RWPE2 (cell line): ENCODE results near the gene ZNF436.

Experiments used
- ATAC-seq: fragments of 200-7000 bp; cut with Tn5 transposase; 3 replicates; pipeline ENCODE4 v1.9.1; 2021; ENCODE audit warnings: low read depth
- DNase-seq: peaks from one replicate; pipeline ENCODE4 v3.0.0-alpha.2; 2020; ENCODE audit warnings: low spot score
- H3K27ac ChIP-seq: fragments of 450-650 bp; 2 replicates; pipeline ENCODE4 v1.5.1; 2017; ENCODE audit warnings: mild to moderate bottlenecking; ENCODE audit not compliant: poor library complexity, severe bottlenecking
- H3K27me3 ChIP-seq: fragments of 250-450 bp; sonication (Bioruptor Pico); 2 replicates; pipeline ENCODE4 v1.5.1; 2021; ENCODE audit warnings: mild to moderate bottlenecking, moderate library complexity; ENCODE audit not compliant: insufficient read depth, poor library complexity, severe bottlenecking
- H3K36me3 ChIP-seq: fragments of 250-450 bp; sonication (Bioruptor Pico); 2 replicates; pipeline ENCODE4 v1.5.1; 2020; ENCODE audit warnings: low read depth, mild to moderate bottlenecking, moderate library complexity
- H3K4me1 ChIP-seq: fragments of 250-450 bp; sonication (Bioruptor Pico); 2 replicates; pipeline ENCODE4 v1.5.1; 2021; ENCODE audit warnings: mild to moderate bottlenecking, moderate library complexity; ENCODE audit not compliant: insufficient read depth, poor library complexity, severe bottlenecking
- H3K4me3 ChIP-seq: fragments of 250-450 bp; sonication (Bioruptor Pico); 2 replicates; pipeline ENCODE4 v1.5.1; 2021; ENCODE audit warnings: mild to moderate bottlenecking, moderate library complexity; ENCODE audit not compliant: severe bottlenecking
- H3K9me3 ChIP-seq: fragments of 250-450 bp; sonication (Bioruptor Pico); 2 replicates; pipeline ENCODE4 v1.5.1; 2021; ENCODE audit warnings: mild to moderate bottlenecking, moderate library complexity; ENCODE audit not compliant: severe bottlenecking
- CTCF ChIP-seq: fragments of 450-650 bp; IDR thresholded peaks from one replicate; pipeline ENCODE4 v1.5.1; 2017; ENCODE audit warnings: mild to moderate bottlenecking, moderate library complexity; ENCODE audit not compliant: poor library complexity, severe bottlenecking

Gene ZNF436

DNA sequence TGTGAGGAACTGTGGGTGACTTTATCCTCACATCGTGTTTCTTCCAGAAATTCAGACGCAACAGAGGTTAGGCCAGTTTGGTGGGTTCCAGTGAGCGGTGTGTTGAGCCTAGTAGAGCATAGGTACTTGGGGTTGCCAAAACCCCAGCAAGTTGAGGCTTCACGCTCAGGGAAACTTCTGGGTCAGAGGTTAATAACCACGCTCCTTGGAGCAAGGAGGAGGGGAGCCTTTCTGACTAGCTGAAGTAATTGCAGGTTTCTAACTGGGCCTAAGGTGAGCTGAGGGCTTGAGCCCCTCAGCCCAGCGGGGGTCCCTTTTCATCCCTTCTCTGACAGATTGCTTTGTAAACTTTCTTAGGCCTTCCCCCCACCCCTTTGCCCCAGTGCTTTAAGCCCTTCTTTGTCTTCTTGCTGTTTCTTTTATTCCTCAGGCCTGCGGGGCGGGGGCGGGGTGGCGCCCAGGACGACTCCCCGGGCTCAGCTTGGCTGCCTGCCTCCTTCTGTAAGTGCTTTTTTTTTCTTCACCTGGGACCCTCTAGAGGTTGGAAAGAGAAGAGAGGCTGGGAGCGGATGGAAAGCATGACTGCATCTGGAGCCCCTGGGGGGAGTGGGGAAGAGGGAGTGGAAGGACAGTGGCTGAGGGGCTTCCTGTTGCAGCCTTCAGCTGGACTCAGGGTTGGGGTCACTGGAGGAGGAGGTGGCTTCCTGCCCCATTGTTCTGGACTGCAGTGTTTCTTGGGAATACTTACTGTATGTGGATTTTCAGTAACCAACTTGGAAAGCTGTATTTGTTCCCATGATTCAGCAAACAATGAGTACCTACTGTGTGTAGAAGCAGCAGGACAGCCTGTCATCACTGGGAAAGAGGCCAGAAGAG, 1.3 kb upstream of the ZNF436 start:
- peaks cover 6% of the 10 kb centered on the region for H3K36me3 ChIP-seq
- peak overlapping the region; percentile 81 for H3K27ac ChIP-seq
- no peak overlapping the region for H3K4me3 ChIP-seq
- no peak for DNase-seq
- ATAC-seq = no peak
- H3K9me3 ChIP-seq = no peaks in the 10 kb centered on the region
- no peak for TF ChIP-seq CTCF
- H3K27me3 ChIP-seq = no peaks in the 10 kb centered on the region
- peaks cover 21% of the 10 kb centered on the region for H3K4me1 ChIP-seq

DNA sequence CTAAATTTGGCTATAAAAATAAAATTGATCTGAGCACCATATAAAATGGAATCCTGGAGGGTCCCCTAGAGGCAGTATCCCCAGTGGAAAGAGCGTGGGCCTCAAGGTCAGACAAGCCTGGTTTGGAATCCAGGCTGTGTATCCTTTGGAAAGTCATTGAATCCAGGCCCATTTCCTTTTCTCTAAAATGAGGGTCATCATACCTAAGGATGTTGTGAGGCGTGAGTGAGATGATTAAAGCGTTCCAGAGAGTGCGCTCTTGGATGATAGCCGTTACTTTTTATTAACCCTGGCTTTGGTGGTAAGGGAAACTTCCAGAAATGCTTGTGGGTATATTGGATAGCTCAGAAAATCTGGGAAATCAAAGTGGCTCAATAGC, 683 bp upstream of the ZNF436 start:
- Histone ChIP-seq H3K27me3 (no peaks in the 10 kb centered on the region), H3K4me3 (peak overlapping the region; percentile 89), H3K9me3 (no peaks in the 10 kb centered on the region), H3K4me1 (peaks cover 23% of the 10 kb centered on the region), H3K36me3 (peaks cover 13% of the 10 kb centered on the region), H3K27ac (peak overlapping the region; percentile 81)
- ATAC-seq = no peak
- no peak for DNase-seq
- TF ChIP-seq CTCF = no peak

DNA sequence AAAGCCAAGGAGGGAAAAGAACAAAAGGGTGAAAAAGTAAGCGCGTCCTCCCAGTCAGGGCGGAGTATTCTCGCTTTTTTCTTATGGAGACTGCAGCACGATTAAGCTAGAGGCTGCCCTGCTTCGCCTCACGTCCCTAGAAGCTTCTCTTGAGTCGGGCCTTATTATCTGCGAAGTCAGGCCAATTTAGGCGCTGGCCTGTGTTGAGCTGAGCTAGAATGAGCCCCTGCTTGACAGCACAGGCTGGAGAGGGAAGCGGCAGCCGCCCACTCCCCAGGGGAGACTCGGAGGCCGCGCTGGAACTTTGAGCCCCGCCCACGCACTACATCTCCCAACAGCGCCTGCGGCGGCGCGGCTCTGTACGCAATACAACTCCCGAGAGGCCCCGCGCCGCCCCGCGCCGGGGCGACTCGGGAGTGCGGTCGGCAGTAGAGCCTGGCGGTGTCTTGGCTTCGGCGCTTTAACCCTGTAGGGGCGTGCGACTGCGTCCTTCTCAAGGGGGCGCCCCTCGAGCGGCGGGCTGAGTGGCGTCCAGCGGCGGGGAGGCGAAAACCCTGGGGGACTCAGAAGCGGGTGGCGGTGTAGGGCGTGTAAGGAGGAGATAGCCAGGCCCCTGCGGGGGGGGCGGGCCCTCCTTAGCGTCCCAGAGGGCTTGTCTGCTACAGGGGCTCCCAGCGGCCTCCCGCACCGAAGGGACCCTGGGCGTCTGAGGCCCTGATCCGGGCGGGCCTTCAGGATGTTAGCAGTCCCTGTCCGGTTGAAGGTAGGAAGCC, 888 bp downstream of the ZNF436 start:
- no peak for TF ChIP-seq CTCF
- H3K36me3 ChIP-seq = peaks cover 26% of the 10 kb centered on the region
- ATAC-seq (peak; percentile 66), DNase-seq (peak; percentile 91)
- peak overlapping the region; percentile 81 for H3K27ac ChIP-seq
- peak overlapping the region; percentile 89 for H3K4me3 ChIP-seq
- peaks cover 5% of the 10 kb centered on the region for H3K9me3 ChIP-seq
- no peaks in the 10 kb centered on the region for H3K27me3 ChIP-seq
- H3K4me1 ChIP-seq = peaks cover 23% of the 10 kb centered on the region

- peaks cover 34% of the 10 kb centered on the region for H3K36me3 ChIP-seq
- H3K9me3 ChIP-seq = peaks cover 13% of the 10 kb centered on the region
- H3K27ac ChIP-seq = peak overlapping the region; percentile 81
- H3K4me1 ChIP-seq = peaks cover 23% of the 10 kb centered on the region
- peak; percentile 86 for ATAC-seq
- no peak for TF ChIP-seq CTCF
- H3K4me3 ChIP-seq = peak overlapping the region; percentile 89
- no peaks in the 10 kb centered on the region for H3K27me3 ChIP-seq
- peak; percentile 99 for DNase-seq
Observed at GRCh38 chr1:23367791-23368561, 1.7 kb downstream of the ZNF436 start.
